CD4-positive, alpha-beta T cell treated with Interferon alpha-2 for 1 hour (primary cell): Measurements from ENCODE around the gene MAPK10.

ENCODE experiments used
- DNase-seq, 2 donors: peaks; one replicate each; pipeline ENCODE4 v3.0.0-alpha.2; 2020 to 2022

Gene MAPK10

GRCh38 chr4:85961887-85962286 is 398.0 kb downstream of the MAPK10 start:
- no peak for DNase-seq

- DNase-seq = no peak
These were observed 403.4 kb downstream of the MAPK10 start for GRCh38 chr4:85956293-85956945.

- no peak for DNase-seq
These were observed 404.1 kb downstream of the MAPK10 start for GRCh38 chr4:85955620-85956292.

- DNase-seq = no peak
These were observed 406.2 kb downstream of the MAPK10 start for GRCh38 chr4:85953651-85954018.

GRCh38 chr4:85952972-85953650 is 406.7 kb downstream of the MAPK10 start:
- DNase-seq = no peak

- DNase-seq = no peak
These were observed 407.3 kb downstream of the MAPK10 start for GRCh38 chr4:85952528-85952927.

GRCh38 chr4:85951099-85951498 is 408.8 kb downstream of the MAPK10 start:
- DNase-seq = no peak

GRCh38 chr4:85946821-85947220 is 413.0 kb downstream of the MAPK10 start:
- DNase-seq = no peak

- no peak for DNase-seq
These were observed 417.7 kb downstream of the MAPK10 start for GRCh38 chr4:85942107-85942506.

GRCh38 chr4:85940151-85940550 is 419.7 kb downstream of the MAPK10 start:
- DNase-seq = no peak
